ENCODE measurements around the gene ARHGEF7.
A peak's percentile ranks its signal among the peaks of the same experiment; 100 is the strongest.

Gene ARHGEF7

GRCh38 chr13:111161601-111162600, 46.8 kb downstream of the ARHGEF7 start:
- DNase-seq (no peak), ATAC-seq (no peak)
- peaks cover 13% of the 10 kb centered on the region for H3K9me3 Mint-ChIP-seq
- H3K27ac Mint-ChIP-seq: no peak overlapping the region
- peaks cover 55% of the 10 kb centered on the region for H3K36me3 Mint-ChIP-seq (ENCODE audit: low read depth)
- no peak overlapping the region for H3K4me3 Mint-ChIP-seq
- H3K27me3 Mint-ChIP-seq: no peaks in the 10 kb centered on the region
- H3K4me1 Mint-ChIP-seq: peaks cover 61% of the 10 kb centered on the region

GRCh38 chr13:111165241-111166010, 50.3 kb downstream of the ARHGEF7 start:
- Mint-ChIP-seq H3K4me3 (no peak overlapping the region), H3K36me3 (ENCODE audit: low read depth) (peaks cover 54% of the 10 kb centered on the region), H3K9me3 (peaks cover 4% of the 10 kb centered on the region), H3K27ac (no peak overlapping the region), H3K4me1 (peaks cover 65% of the 10 kb centered on the region), H3K27me3 (no peaks in the 10 kb centered on the region)
- ATAC-seq (no peak), DNase-seq (no peak)

- Mint-ChIP-seq H3K4me3 (no peak overlapping the region), H3K36me3 (ENCODE audit: low read depth) (peaks cover 44% of the 10 kb centered on the region), H3K27me3 (no peaks in the 10 kb centered on the region), H3K4me1 (peaks cover 66% of the 10 kb centered on the region), H3K9me3 (no peaks in the 10 kb centered on the region), H3K27ac (no peak overlapping the region)
- ATAC-seq (peak; percentile 55), DNase-seq (no peak)
Observed at GRCh38 chr13:111166882-111167675, 52.0 kb downstream of the ARHGEF7 start.

- H3K36me3 Mint-ChIP-seq (ENCODE audit: low read depth): peaks cover 36% of the 10 kb centered on the region
- H3K9me3 Mint-ChIP-seq: no peaks in the 10 kb centered on the region
- no peak overlapping the region for H3K4me3 Mint-ChIP-seq
- peaks cover 56% of the 10 kb centered on the region for H3K4me1 Mint-ChIP-seq
- no peak overlapping the region for H3K27ac Mint-ChIP-seq
- ATAC-seq (no peak), DNase-seq (no peak)
- H3K27me3 Mint-ChIP-seq: no peaks in the 10 kb centered on the region
Observed at GRCh38 chr13:111168107-111168506, 53.0 kb downstream of the ARHGEF7 start.

GRCh38 chr13:111171112-111171511, 56.0 kb downstream of the ARHGEF7 start:
- H3K36me3 Mint-ChIP-seq (ENCODE audit: low read depth): peaks cover 43% of the 10 kb centered on the region
- no peak overlapping the region for H3K4me3 Mint-ChIP-seq
- H3K27ac Mint-ChIP-seq: no peak overlapping the region
- peaks cover 53% of the 10 kb centered on the region for H3K4me1 Mint-ChIP-seq
- no peak for DNase-seq
- no peaks in the 10 kb centered on the region for H3K27me3 Mint-ChIP-seq
- ATAC-seq: no peak
- peaks cover 10% of the 10 kb centered on the region for H3K9me3 Mint-ChIP-seq

- H3K27me3 Mint-ChIP-seq: no peaks in the 10 kb centered on the region
- peaks cover 53% of the 10 kb centered on the region for H3K4me1 Mint-ChIP-seq
- no peak overlapping the region for H3K27ac Mint-ChIP-seq
- ATAC-seq (no peak), DNase-seq (no peak)
- no peak overlapping the region for H3K4me3 Mint-ChIP-seq
- peaks cover 14% of the 10 kb centered on the region for H3K9me3 Mint-ChIP-seq
- peaks cover 44% of the 10 kb centered on the region for H3K36me3 Mint-ChIP-seq (ENCODE audit: low read depth)
Observed at GRCh38 chr13:111171629-111172028, 56.5 kb downstream of the ARHGEF7 start.

- Mint-ChIP-seq H3K36me3 (ENCODE audit: low read depth) (peaks cover 42% of the 10 kb centered on the region), H3K4me3 (no peak overlapping the region), H3K27ac (no peak overlapping the region)
Observed at GRCh38 chr13:111174377-111175114, 59.4 kb downstream of the ARHGEF7 start.

GRCh38 chr13:111175372-111175771, 60.3 kb downstream of the ARHGEF7 start:
- Mint-ChIP-seq H3K27me3 (no peaks in the 10 kb centered on the region), H3K4me3 (no peak overlapping the region), H3K36me3 (ENCODE audit: low read depth) (peaks cover 45% of the 10 kb centered on the region), H3K4me1 (peaks cover 65% of the 10 kb centered on the region), H3K27ac (peak overlapping the region; percentile 62), H3K9me3 (peaks cover 14% of the 10 kb centered on the region)
- ATAC-seq: no peak
- DNase-seq: no peak

More at GRCh38 chr13:111174377-111175114, 59.4 kb downstream of the ARHGEF7 start:
- Mint-ChIP-seq H3K27me3 (no peaks in the 10 kb centered on the region), H3K4me1 (peaks cover 63% of the 10 kb centered on the region), H3K9me3 (peaks cover 14% of the 10 kb centered on the region)
- ATAC-seq: no peak
- no peak for DNase-seq

GRCh38 chr13:111175935-111176334, 60.8 kb downstream of the ARHGEF7 start:
- DNase-seq (no peak), ATAC-seq (no peak)
- peaks cover 63% of the 10 kb centered on the region for H3K4me1 Mint-ChIP-seq
- H3K9me3 Mint-ChIP-seq: peaks cover 14% of the 10 kb centered on the region
- peak overlapping the region; percentile 62 for H3K27ac Mint-ChIP-seq
- no peak overlapping the region for H3K4me3 Mint-ChIP-seq
- peaks cover 42% of the 10 kb centered on the region for H3K36me3 Mint-ChIP-seq (ENCODE audit: low read depth)
- no peaks in the 10 kb centered on the region for H3K27me3 Mint-ChIP-seq

- Mint-ChIP-seq H3K27me3 (no peaks in the 10 kb centered on the region), H3K36me3 (ENCODE audit: low read depth) (peaks cover 45% of the 10 kb centered on the region), H3K4me3 (no peak overlapping the region), H3K4me1 (peaks cover 63% of the 10 kb centered on the region), H3K27ac (peak overlapping the region; percentile 21), H3K9me3 (peaks cover 14% of the 10 kb centered on the region)
- no peak for ATAC-seq
- no peak for DNase-seq
Observed at GRCh38 chr13:111176421-111176820, 61.3 kb downstream of the ARHGEF7 start.

GRCh38 chr13:111177081-111177711, 62.1 kb downstream of the ARHGEF7 start:
- Mint-ChIP-seq H3K9me3 (peaks cover 14% of the 10 kb centered on the region), H3K36me3 (ENCODE audit: low read depth) (peaks cover 47% of the 10 kb centered on the region), H3K4me1 (peaks cover 68% of the 10 kb centered on the region), H3K4me3 (no peak overlapping the region), H3K27ac (peak overlapping the region; percentile 71), H3K27me3 (no peaks in the 10 kb centered on the region)
- ATAC-seq (peak; percentile 55), DNase-seq (no peak)

- Mint-ChIP-seq H3K27me3 (no peaks in the 10 kb centered on the region), H3K36me3 (ENCODE audit: low read depth) (peaks cover 51% of the 10 kb centered on the region), H3K27ac (peak overlapping the region; percentile 71), H3K4me3 (no peak overlapping the region), H3K9me3 (peaks cover 14% of the 10 kb centered on the region), H3K4me1 (peaks cover 75% of the 10 kb centered on the region)
- DNase-seq (no peak), ATAC-seq (no peak)
Observed at GRCh38 chr13:111177921-111178320, 62.8 kb downstream of the ARHGEF7 start.

- no peak for DNase-seq
- Mint-ChIP-seq H3K27ac (peak overlapping the region; percentile 25), H3K4me1 (peaks cover 79% of the 10 kb centered on the region), H3K4me3 (no peak overlapping the region), H3K36me3 (ENCODE audit: low read depth) (peaks cover 54% of the 10 kb centered on the region), H3K27me3 (no peaks in the 10 kb centered on the region), H3K9me3 (peaks cover 14% of the 10 kb centered on the region)
- ATAC-seq: no peak
Observed at GRCh38 chr13:111178402-111178801, 63.3 kb downstream of the ARHGEF7 start.
